Activated CD4-positive, alpha-beta memory T cell treated with anti-CD3 and anti-CD28 coated beads for 36 hours (primary cell): ENCODE measurements around the gene IBA57. TPM values are rescaled to one million over a fixed set of nuclear protein-coding genes. Genes with fewer than 3 reads are reported as not detected.

Experiments
- CTCF ChIA-PET: fragments of 350-600 bp; sonication (Branson Sonifier 250); formaldehyde crosslinking; loops from one replicate; lab custom pipeline; 2021; ENCODE audit warnings: antibody characterized with exemption, inconsistent platforms; lab: Charles Lee
- POLR2A ChIA-PET: fragments of 350-600 bp; sonication (Branson Sonifier 250); formaldehyde crosslinking; loops from one replicate; lab custom pipeline; 2021; ENCODE audit warnings: antibody characterized with exemption; lab: Charles Lee
- DNase-seq: peaks from one replicate; pipeline ENCODE4 v3.0.0-alpha.2; 2020
- H3K27ac Mint-ChIP-seq: one replicate; pipeline ENCODE4 v1.8.0; 2021; ENCODE audit warnings: mixed read lengths
- H3K27me3 Mint-ChIP-seq: one replicate; pipeline ENCODE4 v1.8.0; 2021; ENCODE audit warnings: mixed read lengths
- H3K36me3 Mint-ChIP-seq: one replicate; pipeline ENCODE4 v1.8.0; 2021; ENCODE audit warnings: mixed read lengths
- H3K4me1 Mint-ChIP-seq: one replicate; pipeline ENCODE4 v1.8.0; 2021; ENCODE audit warnings: low read depth, mixed read lengths
- H3K4me3 Mint-ChIP-seq: one replicate; pipeline ENCODE4 v1.8.0; 2021; ENCODE audit warnings: mild to moderate bottlenecking, mixed read lengths
- H3K9me3 Mint-ChIP-seq: one replicate; pipeline ENCODE4 v1.8.0; 2021; ENCODE audit warnings: mixed read lengths
- intact Hi-C: fragments of 100-400 bp; cut with micrococcal nuclease; formaldehyde crosslinking; loops from one replicate; pipeline ENCODE4 v1.15.1; 2023
- total RNA-seq, 2 experiments: library from RNA; stranded (reverse); gene quantifications; one replicate each; pipeline ENCODE4 v1.2.3, GENCODE V29; 2021

Gene IBA57
- total RNA-seq, 2 experiments from 2014 or later, result 3.8 to 4.8 TPM

DNA sequence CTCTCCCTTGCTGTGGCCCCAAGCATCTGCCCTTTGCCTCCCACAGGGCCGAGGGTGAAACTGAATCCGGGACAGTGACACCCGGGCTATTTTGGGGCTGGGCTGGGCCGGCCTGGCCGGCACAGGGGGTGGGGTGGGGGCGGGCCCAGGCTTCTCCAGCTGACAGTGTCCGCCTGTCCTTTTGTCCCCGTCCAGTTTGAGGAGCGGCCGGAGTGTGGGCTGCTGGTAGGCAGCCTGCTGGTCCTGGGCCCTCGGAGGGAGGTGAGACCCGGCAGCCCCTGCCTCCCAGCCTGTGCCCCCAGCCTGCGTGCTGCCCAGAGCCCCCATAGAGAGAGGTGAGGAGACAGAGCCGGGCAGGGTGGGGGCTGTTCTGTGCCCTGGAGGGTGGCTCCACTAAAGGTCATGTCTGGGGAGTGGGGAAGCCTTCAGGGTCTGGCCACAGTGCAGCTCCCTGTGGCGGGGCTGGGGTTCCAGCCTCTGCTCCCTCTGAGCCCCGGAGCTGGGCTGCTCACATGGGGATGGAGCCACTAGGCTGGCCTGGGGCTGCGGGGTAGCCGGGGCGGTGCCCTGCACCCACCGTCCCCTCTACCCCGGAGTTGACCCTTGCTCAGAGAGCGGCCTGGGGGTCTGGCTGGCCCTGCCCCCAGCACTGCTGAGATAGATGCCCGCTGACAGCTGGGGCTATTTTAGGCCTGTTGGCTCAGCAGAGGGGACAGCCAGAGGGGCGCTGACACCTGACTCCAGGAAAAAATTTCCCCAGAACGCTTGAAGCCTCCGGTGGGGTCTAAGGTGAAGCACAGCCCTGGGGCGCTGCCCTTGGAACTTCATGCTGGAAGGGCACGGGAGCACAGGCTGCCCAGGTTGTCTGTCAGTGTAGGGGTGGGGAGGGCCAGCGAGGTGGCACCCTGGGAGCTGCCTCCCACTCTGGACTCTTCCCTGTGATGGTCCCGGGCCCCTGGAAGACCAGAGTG lies 42.5 kb downstream of the IBA57 start, which contains the start of gene OBSCN:
TSS of gene OBSCN (plus strand) at position 194 of the 971 bp plus-strand sequence. CDS start 3,740 bp downstream, outside the sequence.
- CTCF ChIA-PET, result no interaction called here

DNA sequence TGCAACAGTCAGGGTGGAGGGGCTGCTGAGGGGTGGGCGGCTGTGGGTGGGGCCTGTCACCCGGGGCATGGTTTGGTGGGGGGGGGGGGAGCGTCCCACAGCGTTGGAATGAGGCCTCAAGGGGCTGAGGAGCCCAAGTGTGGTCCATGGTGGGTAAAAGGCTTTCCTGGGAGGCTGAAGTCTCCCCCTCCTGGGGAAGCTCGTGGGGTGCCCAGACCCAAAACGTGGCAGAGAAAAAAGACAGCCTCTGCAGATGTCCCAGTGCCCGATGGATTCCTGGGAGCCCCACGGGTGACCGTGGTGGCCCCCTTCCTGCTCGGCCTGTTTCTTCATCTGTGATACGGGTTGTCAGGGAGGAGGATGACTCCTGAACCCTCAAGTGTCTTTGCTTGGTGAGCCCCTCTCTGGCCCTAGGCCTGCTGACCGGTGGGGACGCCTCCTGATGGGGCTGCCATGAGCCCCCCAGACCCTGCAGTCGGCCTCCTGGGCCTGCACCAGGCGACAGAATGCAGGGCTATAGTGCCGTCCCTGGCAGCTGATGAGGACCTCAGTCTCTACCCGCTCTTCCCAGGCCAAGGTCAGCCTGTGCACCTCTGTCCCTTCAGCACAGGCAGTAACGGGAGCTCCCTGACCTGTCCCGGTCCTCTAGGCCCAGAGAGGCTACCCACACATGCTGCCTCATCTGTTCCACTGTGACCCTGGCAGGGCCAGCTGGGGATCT lies 43.4 kb downstream of the IBA57 start:
- intact Hi-C loops, result no loop called here
- no peak for DNase-seq
- Mint-ChIP-seq H3K27ac (no peak overlapping the region), H3K36me3 (no peaks in the 10 kb centered on the region), H3K9me3 (no peaks in the 10 kb centered on the region), H3K4me1 (peaks cover 2% of the 10 kb centered on the region), H3K27me3 (peaks cover 2% of the 10 kb centered on the region), H3K4me3 (no peak overlapping the region)
- POLR2A ChIA-PET, result interaction anchor here (0.6 kb wide), 2 partner anchors 16 to 49 kb away, joined by 3 to 4 read pairs; no protein-coding TSS in a partner anchor
- CTCF ChIA-PET, result no interaction called here

More for the DNA sequence above, 42.5 kb downstream of the IBA57 start, which contains the start of gene OBSCN:
- no peaks in the 10 kb centered on the region for H3K4me1 Mint-ChIP-seq
- H3K4me3 Mint-ChIP-seq, result no peak within 1 kb of the TSS
- DNase-seq, result no peak
- no peaks in the 10 kb centered on the region for H3K36me3 Mint-ChIP-seq
- H3K27ac Mint-ChIP-seq, result no peak within 1 kb of the TSS
- H3K9me3 Mint-ChIP-seq, result no peaks in the 10 kb centered on the region
- POLR2A ChIA-PET, result no interaction called here
- peaks cover 2% of the 10 kb centered on the region for H3K27me3 Mint-ChIP-seq
- intact Hi-C loops, result no loop called here

DNA sequence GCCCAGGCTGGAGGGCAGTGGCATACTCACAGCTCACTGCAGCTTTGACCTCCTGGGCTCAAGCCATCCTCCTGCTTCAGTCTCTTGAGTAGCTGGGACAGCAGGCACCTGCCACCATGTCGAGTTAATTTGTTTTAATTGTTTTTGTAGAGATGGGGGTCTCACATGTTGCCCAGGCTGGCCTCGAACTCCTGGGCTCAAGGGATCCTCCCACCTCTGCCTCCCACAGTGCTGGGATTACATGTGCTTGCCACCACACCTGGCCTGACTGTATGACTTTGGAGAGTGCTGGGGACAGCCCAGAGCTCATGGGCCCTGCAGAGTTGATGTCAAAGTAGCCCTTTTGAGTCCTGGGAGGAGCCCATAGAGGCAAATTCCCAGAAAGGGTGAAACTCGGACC lies 44.1 kb downstream of the IBA57 start:
- no peaks in the 10 kb centered on the region for H3K36me3 Mint-ChIP-seq
- POLR2A ChIA-PET, result interaction anchor here (0.6 kb wide), 1 partner anchor 48 kb away, joined by 4 read pairs; no protein-coding TSS in a partner anchor
- peaks cover 2% of the 10 kb centered on the region for H3K27me3 Mint-ChIP-seq
- intact Hi-C loops, result no loop called here
- no peak overlapping the region for H3K4me3 Mint-ChIP-seq
- no peak overlapping the region for H3K27ac Mint-ChIP-seq
- no peak for DNase-seq
- CTCF ChIA-PET, result no interaction called here
- H3K4me1 Mint-ChIP-seq, result peaks cover 2% of the 10 kb centered on the region
- no peaks in the 10 kb centered on the region for H3K9me3 Mint-ChIP-seq

DNA sequence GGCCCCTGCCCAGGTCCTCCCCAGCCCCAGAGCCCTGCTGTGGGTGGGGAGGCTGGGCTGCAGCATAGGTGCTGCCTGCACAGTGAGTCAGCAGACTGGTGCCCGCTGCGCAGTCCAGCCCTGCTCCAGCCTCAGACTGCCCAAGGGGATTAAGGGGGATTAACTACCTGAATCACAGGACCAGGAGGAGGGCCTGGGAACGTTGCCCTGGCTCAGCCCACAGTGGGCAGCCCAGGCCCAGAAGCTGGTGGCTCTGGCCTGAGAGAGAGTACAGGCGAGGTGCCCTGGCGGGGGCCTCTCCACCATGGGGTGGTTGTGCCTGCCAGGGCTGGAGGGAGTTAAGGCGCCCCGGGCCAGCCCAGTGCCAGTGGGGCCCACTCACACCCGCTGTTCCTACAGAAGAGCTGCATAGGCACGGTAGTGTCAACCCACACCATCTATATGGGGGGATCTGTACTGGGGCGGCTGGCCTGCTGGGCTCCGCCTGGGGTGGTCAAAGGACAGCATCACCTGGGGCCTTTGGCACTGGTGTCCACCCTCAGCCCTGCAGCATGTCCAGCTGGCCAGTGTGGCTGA lies 44.6 kb downstream of the IBA57 start:
- Mint-ChIP-seq H3K36me3 (no peaks in the 10 kb centered on the region), H3K4me3 (no peak overlapping the region), H3K4me1 (peaks cover 2% of the 10 kb centered on the region), H3K27ac (no peak overlapping the region), H3K27me3 (peaks cover 2% of the 10 kb centered on the region), H3K9me3 (no peaks in the 10 kb centered on the region)
- ChIA-PET CTCF (no interaction called here), POLR2A (no interaction called here)
- intact Hi-C loops, result no loop called here
- no peak for DNase-seq

DNA sequence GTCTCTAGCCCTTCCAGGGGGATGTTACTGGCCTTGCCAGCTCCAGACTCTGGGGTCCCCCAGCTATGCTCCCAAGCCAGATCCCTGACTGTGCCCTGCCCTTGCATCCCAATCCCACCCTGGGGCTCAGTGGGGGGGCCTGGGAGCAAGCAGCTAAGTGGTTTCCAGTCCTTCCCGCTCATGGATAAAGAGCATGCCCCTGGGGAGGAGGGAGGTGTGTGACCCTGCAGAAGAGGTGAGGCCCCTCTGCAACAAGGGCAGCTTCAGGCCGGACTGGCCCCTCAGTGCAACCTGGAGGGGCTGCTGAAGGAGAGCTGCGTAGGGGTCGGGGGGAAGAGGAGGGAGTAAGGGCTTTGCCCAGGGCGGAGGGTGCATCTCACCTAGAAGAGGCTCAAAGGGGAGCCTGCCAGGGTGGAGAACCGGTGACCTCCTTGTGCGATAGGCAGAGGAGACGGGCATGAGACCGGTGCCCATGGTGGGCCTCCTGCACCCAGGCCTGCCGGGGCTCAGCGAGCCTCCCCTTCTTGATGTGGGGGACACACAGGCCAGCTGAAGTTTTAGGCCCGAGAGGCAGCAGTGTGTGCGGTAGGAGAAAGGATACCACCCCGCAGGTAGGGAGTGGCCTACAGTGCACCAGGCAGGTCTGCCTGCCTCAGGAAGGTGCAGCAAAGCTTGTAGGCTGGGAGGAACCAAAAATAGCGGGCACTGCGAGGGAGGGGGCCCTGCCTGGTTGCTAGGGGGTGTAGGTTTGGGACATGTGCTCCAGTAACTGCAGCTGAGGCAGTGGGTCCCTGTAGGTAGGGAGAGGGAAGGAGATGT lies 45.3 kb downstream of the IBA57 start:
- POLR2A ChIA-PET, result no interaction called here
- Mint-ChIP-seq H3K36me3 (no peaks in the 10 kb centered on the region), H3K9me3 (no peaks in the 10 kb centered on the region), H3K27ac (no peak overlapping the region), H3K4me1 (peaks cover 2% of the 10 kb centered on the region), H3K4me3 (peak overlapping the region; percentile 28), H3K27me3 (peaks cover 2% of the 10 kb centered on the region)
- CTCF ChIA-PET, result no interaction called here
- no peak for DNase-seq
- intact Hi-C loops, result no loop called here

DNA sequence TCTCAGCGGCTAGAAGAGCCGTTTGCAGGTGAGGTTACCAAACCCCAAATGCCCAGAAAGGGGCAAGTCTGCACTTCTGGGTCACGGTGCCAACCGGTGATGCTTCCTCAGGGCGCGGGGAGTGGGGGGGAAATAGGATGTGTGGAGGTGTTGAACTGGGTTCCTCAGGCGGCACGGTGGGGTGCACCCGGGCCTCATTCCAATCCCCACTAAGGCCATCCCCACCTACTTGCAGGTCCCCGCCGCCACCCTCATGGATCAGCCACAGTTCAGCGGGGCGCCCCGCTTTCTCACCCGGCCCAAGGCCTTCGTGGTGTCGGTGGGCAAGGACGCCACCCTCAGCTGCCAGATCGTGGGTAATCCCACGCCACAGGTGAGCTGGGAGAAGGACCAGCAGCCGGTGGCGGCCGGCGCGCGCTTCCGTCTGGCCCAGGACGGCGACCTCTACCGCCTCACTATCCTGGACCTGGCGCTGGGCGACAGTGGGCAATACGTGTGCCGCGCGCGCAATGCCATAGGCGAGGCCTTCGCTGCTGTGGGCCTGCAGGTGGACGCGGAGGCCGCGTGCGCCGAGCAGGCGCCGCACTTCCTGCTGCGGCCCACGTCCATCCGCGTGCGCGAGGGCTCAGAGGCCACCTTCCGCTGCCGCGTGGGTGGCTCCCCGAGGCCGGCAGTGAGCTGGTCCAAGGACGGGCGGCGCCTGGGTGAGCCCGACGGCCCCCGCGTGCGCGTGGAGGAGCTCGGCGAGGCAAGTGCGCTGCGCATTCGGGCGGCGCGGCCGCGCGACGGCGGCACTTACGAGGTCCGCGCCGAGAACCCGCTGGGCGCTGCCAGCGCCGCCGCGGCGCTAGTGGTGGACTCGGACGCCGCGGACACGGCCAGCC lies 46.2 kb downstream of the IBA57 start:
- intact Hi-C loops, result no loop called here
- no peaks in the 10 kb centered on the region for H3K9me3 Mint-ChIP-seq
- no peaks in the 10 kb centered on the region for H3K27me3 Mint-ChIP-seq
- DNase-seq, result no peak
- H3K27ac Mint-ChIP-seq, result no peak overlapping the region
- H3K36me3 Mint-ChIP-seq, result no peaks in the 10 kb centered on the region
- POLR2A ChIA-PET, result no interaction called here
- peaks cover 2% of the 10 kb centered on the region for H3K4me1 Mint-ChIP-seq
- H3K4me3 Mint-ChIP-seq, result peak overlapping the region; percentile 28
- CTCF ChIA-PET, result interaction anchor here (0.8 to 1.9 kb wide), 2 partner anchors 81 to 303 kb away, joined by 3 to 6 read pairs; no protein-coding TSS in a partner anchor

DNA sequence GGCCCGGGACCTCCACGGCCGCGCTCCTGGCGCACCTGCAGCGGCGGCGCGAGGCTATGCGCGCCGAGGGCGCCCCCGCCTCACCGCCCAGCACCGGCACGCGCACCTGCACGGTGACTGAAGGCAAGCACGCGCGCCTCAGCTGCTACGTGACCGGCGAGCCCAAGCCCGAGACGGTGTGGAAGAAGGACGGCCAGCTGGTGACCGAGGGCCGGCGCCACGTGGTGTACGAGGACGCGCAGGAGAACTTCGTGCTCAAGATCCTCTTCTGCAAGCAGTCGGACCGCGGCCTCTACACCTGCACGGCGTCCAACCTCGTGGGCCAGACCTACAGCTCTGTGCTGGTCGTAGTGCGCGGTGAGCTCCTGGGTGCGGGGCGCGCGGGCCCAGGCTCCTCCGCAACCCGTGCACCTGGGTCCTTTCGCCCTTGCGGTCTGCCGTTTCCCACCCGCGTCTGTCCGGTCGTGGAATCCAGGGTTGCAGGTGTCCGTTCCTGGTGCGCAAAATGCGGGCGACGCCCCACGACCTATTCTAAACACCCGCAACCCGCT lies 46.9 kb downstream of the IBA57 start:
- intact Hi-C loops, result no loop called here

DNA sequence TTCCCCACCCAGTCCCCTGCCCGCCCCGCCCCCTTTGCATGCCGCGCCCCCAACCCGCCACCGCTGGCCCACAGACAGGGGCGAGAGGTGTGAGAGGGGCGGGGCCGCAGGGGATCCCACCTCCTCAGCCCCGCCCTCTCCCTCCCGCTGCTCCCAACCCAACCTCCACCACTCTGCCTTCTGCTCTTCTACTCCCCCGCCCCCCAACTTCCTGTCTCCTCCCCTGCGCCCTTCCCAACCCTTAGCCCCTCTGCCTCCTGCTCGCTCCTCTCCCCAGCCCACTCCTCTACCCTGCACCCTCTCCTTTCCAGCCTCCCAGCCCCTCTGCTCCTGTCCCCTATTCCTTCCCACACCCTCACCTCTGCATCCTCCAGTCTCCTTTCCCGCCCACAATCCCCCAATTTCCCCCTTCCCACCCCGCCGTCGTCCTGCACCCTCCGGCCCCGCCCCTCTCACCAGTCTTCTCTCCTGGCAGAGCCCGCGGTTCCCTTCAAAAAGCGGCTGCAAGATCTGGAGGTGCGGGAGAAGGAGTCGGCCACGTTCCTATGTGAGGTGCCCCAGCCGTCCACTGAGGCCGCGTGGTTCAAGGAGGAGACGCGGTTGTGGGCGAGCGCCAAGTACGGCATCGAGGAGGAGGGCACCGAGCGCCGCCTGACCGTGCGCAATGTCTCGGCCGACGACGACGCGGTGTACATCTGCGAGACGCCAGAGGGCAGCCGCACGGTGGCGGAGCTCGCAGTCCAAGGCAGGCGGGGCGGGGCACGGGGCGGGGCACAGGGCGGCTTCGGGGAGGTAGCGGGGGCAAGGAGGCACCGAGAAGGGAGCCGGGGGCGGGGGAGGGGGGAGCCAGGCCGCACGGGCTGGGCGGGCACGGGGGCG lies 47.6 kb downstream of the IBA57 start:
- Mint-ChIP-seq H3K27me3 (no peaks in the 10 kb centered on the region), H3K9me3 (no peaks in the 10 kb centered on the region), H3K36me3 (no peaks in the 10 kb centered on the region), H3K4me3 (peak overlapping the region; percentile 82), H3K4me1 (peaks cover 2% of the 10 kb centered on the region), H3K27ac (peak overlapping the region; percentile 54)
- intact Hi-C loops, result loop anchor here (1.0 kb wide), 1 partner anchor 63 kb away; no protein-coding TSS in a partner anchor
- ChIA-PET POLR2A (no interaction called here), CTCF (interaction anchor here (0.7 to 1.9 kb wide), 11 partner anchors 8 to 302 kb away, joined by 3 to 6 read pairs (median 3); no protein-coding TSS in a partner anchor)
- peak; percentile 94 for DNase-seq

More for the DNA sequence above, 46.9 kb downstream of the IBA57 start:
- H3K27me3 Mint-ChIP-seq, result no peaks in the 10 kb centered on the region
- H3K4me1 Mint-ChIP-seq, result peaks cover 2% of the 10 kb centered on the region
- H3K4me3 Mint-ChIP-seq, result peak overlapping the region; percentile 39
- no peak overlapping the region for H3K27ac Mint-ChIP-seq
- CTCF ChIA-PET, result interaction anchor here (0.8 to 1.9 kb wide), 2 partner anchors 82 to 302 kb away, joined by 3 to 6 read pairs; no protein-coding TSS in a partner anchor
- no peak for DNase-seq
- POLR2A ChIA-PET, result no interaction called here
- no peaks in the 10 kb centered on the region for H3K36me3 Mint-ChIP-seq
- no peaks in the 10 kb centered on the region for H3K9me3 Mint-ChIP-seq

DNA sequence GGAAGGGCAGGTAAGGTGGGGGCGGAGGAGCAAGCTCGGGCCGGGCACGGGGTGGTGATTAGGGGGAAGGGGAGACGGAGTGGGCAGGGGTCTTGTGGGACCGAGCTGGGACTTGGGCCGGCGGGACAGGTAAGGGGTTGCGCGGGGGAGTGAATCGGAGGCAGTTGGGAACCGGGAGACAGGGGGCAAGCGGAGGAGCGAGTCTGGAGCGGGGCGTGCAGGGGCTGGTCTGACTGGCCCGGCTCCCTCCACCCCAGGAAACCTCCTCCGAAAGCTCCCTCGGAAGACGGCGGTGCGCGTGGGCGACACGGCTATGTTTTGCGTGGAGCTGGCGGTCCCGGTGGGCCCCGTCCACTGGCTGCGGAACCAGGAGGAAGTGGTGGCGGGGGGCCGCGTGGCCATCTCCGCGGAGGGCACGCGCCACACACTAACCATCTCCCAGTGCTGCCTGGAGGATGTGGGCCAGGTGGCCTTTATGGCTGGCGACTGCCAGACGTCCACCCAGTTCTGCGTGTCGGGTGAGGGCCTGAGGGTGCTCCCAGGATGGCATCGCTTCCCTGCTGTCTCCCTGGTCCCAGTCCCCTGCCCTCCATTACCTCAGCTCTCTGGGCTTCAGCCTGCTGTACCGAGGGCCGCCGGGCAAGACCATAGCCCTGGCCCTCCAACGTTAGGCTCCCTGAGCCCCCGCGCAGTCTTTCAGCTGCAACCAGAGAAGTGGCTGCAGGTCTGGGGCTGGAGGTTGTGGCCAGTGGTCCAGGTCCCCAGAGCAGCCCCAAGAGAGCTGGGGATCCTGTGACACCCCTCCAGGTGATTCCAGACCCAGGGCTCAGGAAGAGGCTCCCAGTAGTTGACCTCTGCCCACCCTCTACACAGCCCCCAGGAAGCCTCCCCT lies 48.6 kb downstream of the IBA57 start:
- H3K27me3 Mint-ChIP-seq, result no peaks in the 10 kb centered on the region
- POLR2A ChIA-PET, result no interaction called here
- peaks cover 2% of the 10 kb centered on the region for H3K4me1 Mint-ChIP-seq
- no peak for DNase-seq
- CTCF ChIA-PET, result interaction anchor here (0.7 to 1.9 kb wide), 10 partner anchors 9 to 301 kb away, joined by 3 to 6 read pairs (median 3); no protein-coding TSS in a partner anchor
- intact Hi-C loops, result loop anchor here (1.0 kb wide), 1 partner anchor 62 kb away; no protein-coding TSS in a partner anchor
- H3K36me3 Mint-ChIP-seq, result no peaks in the 10 kb centered on the region
- peak overlapping the region; percentile 62 for H3K4me3 Mint-ChIP-seq
- H3K27ac Mint-ChIP-seq, result no peak overlapping the region
- H3K9me3 Mint-ChIP-seq, result no peaks in the 10 kb centered on the region
